H54 (cell line): Measurements from ENCODE around the gene SARDH.

Source experiments
- DNase-seq: peaks from one replicate; pipeline ENCODE4 v3.0.0; 2011; ENCODE audit warnings: low spot score, mixed read lengths; ENCODE audit not compliant: insufficient read length
- FAIRE-seq: peaks from 3 replicates; lab custom pipeline; 2011; peaks lifted over from hg19 to GRCh38; lab: Jason Lieb, UNC
- POLR2A ChIP-seq: IDR thresholded peaks from 2 replicates; pipeline ENCODE4 v1.6.1; 2011; ENCODE audit warnings: low read depth, mild to moderate bottlenecking, low read length

SARDH gene

GRCh38 chr9:133739408-133740280, 1.5 kb upstream of the SARDH start:
- TF ChIP-seq POLR2A: no peak
- FAIRE-seq: no peak
- no peak for DNase-seq

- no peak for FAIRE-seq
- DNase-seq: no peak
These were observed 581 bp upstream of the SARDH start for GRCh38 chr9:133738640-133739225.

GRCh38 chr9:133737071-133737773, 930 bp downstream of the SARDH start:
- no peak for FAIRE-seq
- DNase-seq: no peak
- TF ChIP-seq POLR2A: no peak

More at GRCh38 chr9:133738640-133739225, 581 bp upstream of the SARDH start:
- no peak for TF ChIP-seq POLR2A

- no peak for FAIRE-seq
- TF ChIP-seq POLR2A: no peak
- no peak for DNase-seq
These were observed 2.2 kb downstream of the SARDH start for GRCh38 chr9:133735931-133736330.

GRCh38 chr9:133735415-133735775, 2.8 kb downstream of the SARDH start:
- DNase-seq (no peak), FAIRE-seq (no peak)
- TF ChIP-seq POLR2A: no peak

- DNase-seq (no peak), FAIRE-seq (no peak)
- TF ChIP-seq POLR2A: no peak
These were observed 3.4 kb downstream of the SARDH start for GRCh38 chr9:133734590-133735414.

GRCh38 chr9:133733796-133734533, 4.2 kb downstream of the SARDH start:
- TF ChIP-seq POLR2A: no peak
- DNase-seq: no peak
- FAIRE-seq: no peak

- TF ChIP-seq POLR2A: no peak
- DNase-seq: no peak
- no peak for FAIRE-seq
These were observed 4.7 kb downstream of the SARDH start for GRCh38 chr9:133733421-133733795.

GRCh38 chr9:133732639-133733408, 5.3 kb downstream of the SARDH start:
- no peak for DNase-seq
- no peak for FAIRE-seq

GRCh38 chr9:133731876-133732638, 6.1 kb downstream of the SARDH start:
- FAIRE-seq: peak; percentile 53
- no peak for TF ChIP-seq POLR2A
- DNase-seq: peak; percentile 89

More at GRCh38 chr9:133732639-133733408, 5.3 kb downstream of the SARDH start:
- TF ChIP-seq POLR2A: no peak

GRCh38 chr9:133730994-133731715, 7.0 kb downstream of the SARDH start:
- no peak for TF ChIP-seq POLR2A
- no peak for DNase-seq
- FAIRE-seq: no peak
